Neural crest cell (in vitro differentiated cells): Measurements from ENCODE around the gene SEMA3G. TPM values are rescaled to one million over a fixed set of nuclear protein-coding genes. Genes with fewer than 3 reads are reported as not detected.

Experiments
- DNase-seq: peaks from one replicate; pipeline ENCODE4 v3.0.0; 2021; ENCODE audit warnings: low read depth, mixed read lengths, low spot score
- H3K27ac Mint-ChIP-seq: one replicate; pipeline ENCODE4 v1.8.0; 2021; ENCODE audit warnings: mild to moderate bottlenecking, mixed read lengths; ENCODE audit not compliant: unreplicated experiment
- H3K27me3 Mint-ChIP-seq: 2 replicates; pipeline ENCODE4 v1.8.0; 2021; ENCODE audit warnings: low read depth, mild to moderate bottlenecking, mixed read lengths
- H3K36me3 Mint-ChIP-seq: 2 replicates; pipeline ENCODE4 v1.8.0; 2021; ENCODE audit warnings: low read depth, mild to moderate bottlenecking, mixed read lengths
- H3K4me1 Mint-ChIP-seq: 2 replicates; pipeline ENCODE4 v1.8.0; 2021; ENCODE audit warnings: mixed read lengths
- H3K4me3 Mint-ChIP-seq: one replicate; pipeline ENCODE4 v1.8.0; 2021; ENCODE audit warnings: mild to moderate bottlenecking, mixed read lengths
- H3K9me3 Mint-ChIP-seq: 2 replicates; pipeline ENCODE4 v1.8.0; 2021; ENCODE audit warnings: mixed read lengths
- CTCF ChIP-seq: fragments of 200-600 bp; sonication (generic); conservative IDR thresholded peaks from 2 replicates; pipeline ENCODE4 v1.5.0; 2021; ENCODE audit warnings: antibody characterized with exemption, mild to moderate bottlenecking
- total RNA-seq: library from RNA; stranded (reverse); gene quantifications from 2 replicates; pipeline ENCODE4 v1.2.1, GENCODE V29; 2021

The SEMA3G gene
- total RNA-seq, 1 donor from 2014 or later = 5.2 TPM

GRCh38 chr3:52442409-52443267, 2.3 kb downstream of the SEMA3G start:
- Mint-ChIP-seq H3K27me3 (no peaks in the 10 kb centered on the region), H3K9me3 (no peaks in the 10 kb centered on the region), H3K4me1 (peaks cover 12% of the 10 kb centered on the region), H3K4me3 (no peak overlapping the region), H3K36me3 (no peaks in the 10 kb centered on the region), H3K27ac (peak overlapping the region; percentile 87)
- DNase-seq = no peak
- TF ChIP-seq CTCF = no peak

- no peak for TF ChIP-seq CTCF
- Mint-ChIP-seq H3K4me1 (peaks cover 8% of the 10 kb centered on the region), H3K9me3 (no peaks in the 10 kb centered on the region)
These were observed 3.1 kb downstream of the SEMA3G start for GRCh38 chr3:52441772-52442332.

GRCh38 chr3:52441091-52441771, 3.7 kb downstream of the SEMA3G start:
- no peak for TF ChIP-seq CTCF
- no peak overlapping the region for H3K27ac Mint-ChIP-seq
- H3K4me1 Mint-ChIP-seq = peaks cover 7% of the 10 kb centered on the region
- no peak for DNase-seq
- H3K4me3 Mint-ChIP-seq = no peak overlapping the region
- no peaks in the 10 kb centered on the region for H3K36me3 Mint-ChIP-seq
- H3K9me3 Mint-ChIP-seq = no peaks in the 10 kb centered on the region
- H3K27me3 Mint-ChIP-seq = no peaks in the 10 kb centered on the region

More at GRCh38 chr3:52441772-52442332, 3.1 kb downstream of the SEMA3G start:
- no peaks in the 10 kb centered on the region for H3K27me3 Mint-ChIP-seq
- H3K4me3 Mint-ChIP-seq = no peak overlapping the region
- no peak for DNase-seq
- H3K36me3 Mint-ChIP-seq = no peaks in the 10 kb centered on the region
- H3K27ac Mint-ChIP-seq = no peak overlapping the region

- Mint-ChIP-seq H3K4me1 (peaks cover 7% of the 10 kb centered on the region), H3K36me3 (no peaks in the 10 kb centered on the region), H3K9me3 (no peaks in the 10 kb centered on the region), H3K27me3 (no peaks in the 10 kb centered on the region), H3K4me3 (no peak overlapping the region), H3K27ac (peak overlapping the region; percentile 50)
- no peak for TF ChIP-seq CTCF
- no peak for DNase-seq
These were observed 4.2 kb downstream of the SEMA3G start for GRCh38 chr3:52440671-52441070.

- Mint-ChIP-seq H3K4me1 (peaks cover 7% of the 10 kb centered on the region), H3K27me3 (no peaks in the 10 kb centered on the region), H3K36me3 (no peaks in the 10 kb centered on the region), H3K9me3 (no peaks in the 10 kb centered on the region), H3K27ac (peak overlapping the region; percentile 96), H3K4me3 (no peak overlapping the region)
- no peak for DNase-seq
- no peak for TF ChIP-seq CTCF
These were observed 4.7 kb downstream of the SEMA3G start for GRCh38 chr3:52440249-52440551.
